Neutrophil (primary cell): ENCODE measurements around the gene LAMA5.

Experiments
- H3K27ac ChIP-seq: fragments of 200-600 bp; sonication (generic); 2 replicates; pipeline ENCODE4 v1.5.1; 2016; ENCODE audit warnings: mild to moderate bottlenecking, moderate library complexity
- H3K27me3 ChIP-seq: fragments of 200-600 bp; sonication (generic); 2 replicates; pipeline ENCODE4 v1.6.0; 2016; ENCODE audit warnings: mild to moderate bottlenecking
- H3K36me3 ChIP-seq: fragments of 200-600 bp; sonication (generic); 2 replicates; pipeline ENCODE4 v1.5.1; 2017
- H3K4me1 ChIP-seq, 2 experiments: fragments of 200-600 bp in 1 of 2; sonication (generic) in 1 of 2; 1 replicate in 1 of 2; 2 replicates in 1 of 2; pipeline versions ENCODE4 v1.5.1 to v1.6.1; 2013 to 2016; ENCODE audit warnings: low read depth in 1 of 2, low read length in 1 of 2, mild to moderate bottlenecking in 1 of 2, moderate library complexity in 1 of 2; ENCODE audit not compliant: control insufficient read depth in 1 of 2, insufficient read depth in 1 of 2
- H3K4me3 ChIP-seq, 2 experiments: fragments of 200-600 bp in 1 of 2; sonication (generic) in 1 of 2; 1 replicate in 1 of 2; 2 replicates in 1 of 2; pipeline ENCODE4 v1.5.1; 2013 to 2016; ENCODE audit warnings: low read depth in 1 of 2, low read length in 1 of 2, mild to moderate bottlenecking in 1 of 2, moderate library complexity in 1 of 2
- H3K9me3 ChIP-seq: fragments of 200-600 bp; sonication (generic); 2 replicates; pipeline ENCODE4 v1.5.1; 2016
- TF ChIP-seq, protein P1 (sequence below): fragments of 200-600 bp; sonication (generic); IDR thresholded peaks from 2 replicates; pipeline ENCODE4 v1.5.1; 2016; ENCODE audit warnings: antibody characterized with exemption

Gene LAMA5

DNA sequence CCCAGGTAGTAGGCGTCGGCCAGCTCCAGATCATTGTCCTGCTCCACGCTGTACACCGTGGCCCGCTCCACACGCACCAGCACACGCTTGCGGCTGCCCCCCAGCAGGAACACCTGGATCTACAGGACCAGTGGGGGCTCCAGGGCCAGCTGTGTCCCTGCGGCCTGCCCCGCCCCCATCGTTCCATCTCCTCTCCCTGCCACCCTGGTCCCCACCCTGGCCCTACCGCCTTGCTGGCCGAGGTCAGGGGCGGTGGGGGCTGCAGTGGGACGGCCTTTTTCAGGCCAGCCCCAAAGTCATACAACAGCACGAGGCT, 54.5 kb downstream of the LAMA5 start:
- Histone ChIP-seq H3K9me3 (no peaks in the 10 kb centered on the region), H3K27ac (no peak overlapping the region), H3K36me3 (peaks cover 23% of the 10 kb centered on the region), H3K4me3 (no peak overlapping the region), H3K4me1 (no peaks in the 10 kb centered on the region), H3K27me3 (no peaks in the 10 kb centered on the region)
- TF ChIP-seq, protein P1, sequence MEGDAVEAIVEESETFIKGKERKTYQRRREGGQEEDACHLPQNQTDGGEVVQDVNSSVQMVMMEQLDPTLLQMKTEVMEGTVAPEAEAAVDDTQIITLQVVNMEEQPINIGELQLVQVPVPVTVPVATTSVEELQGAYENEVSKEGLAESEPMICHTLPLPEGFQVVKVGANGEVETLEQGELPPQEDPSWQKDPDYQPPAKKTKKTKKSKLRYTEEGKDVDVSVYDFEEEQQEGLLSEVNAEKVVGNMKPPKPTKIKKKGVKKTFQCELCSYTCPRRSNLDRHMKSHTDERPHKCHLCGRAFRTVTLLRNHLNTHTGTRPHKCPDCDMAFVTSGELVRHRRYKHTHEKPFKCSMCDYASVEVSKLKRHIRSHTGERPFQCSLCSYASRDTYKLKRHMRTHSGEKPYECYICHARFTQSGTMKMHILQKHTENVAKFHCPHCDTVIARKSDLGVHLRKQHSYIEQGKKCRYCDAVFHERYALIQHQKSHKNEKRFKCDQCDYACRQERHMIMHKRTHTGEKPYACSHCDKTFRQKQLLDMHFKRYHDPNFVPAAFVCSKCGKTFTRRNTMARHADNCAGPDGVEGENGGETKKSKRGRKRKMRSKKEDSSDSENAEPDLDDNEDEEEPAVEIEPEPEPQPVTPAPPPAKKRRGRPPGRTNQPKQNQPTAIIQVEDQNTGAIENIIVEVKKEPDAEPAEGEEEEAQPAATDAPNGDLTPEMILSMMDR: no peak

DNA sequence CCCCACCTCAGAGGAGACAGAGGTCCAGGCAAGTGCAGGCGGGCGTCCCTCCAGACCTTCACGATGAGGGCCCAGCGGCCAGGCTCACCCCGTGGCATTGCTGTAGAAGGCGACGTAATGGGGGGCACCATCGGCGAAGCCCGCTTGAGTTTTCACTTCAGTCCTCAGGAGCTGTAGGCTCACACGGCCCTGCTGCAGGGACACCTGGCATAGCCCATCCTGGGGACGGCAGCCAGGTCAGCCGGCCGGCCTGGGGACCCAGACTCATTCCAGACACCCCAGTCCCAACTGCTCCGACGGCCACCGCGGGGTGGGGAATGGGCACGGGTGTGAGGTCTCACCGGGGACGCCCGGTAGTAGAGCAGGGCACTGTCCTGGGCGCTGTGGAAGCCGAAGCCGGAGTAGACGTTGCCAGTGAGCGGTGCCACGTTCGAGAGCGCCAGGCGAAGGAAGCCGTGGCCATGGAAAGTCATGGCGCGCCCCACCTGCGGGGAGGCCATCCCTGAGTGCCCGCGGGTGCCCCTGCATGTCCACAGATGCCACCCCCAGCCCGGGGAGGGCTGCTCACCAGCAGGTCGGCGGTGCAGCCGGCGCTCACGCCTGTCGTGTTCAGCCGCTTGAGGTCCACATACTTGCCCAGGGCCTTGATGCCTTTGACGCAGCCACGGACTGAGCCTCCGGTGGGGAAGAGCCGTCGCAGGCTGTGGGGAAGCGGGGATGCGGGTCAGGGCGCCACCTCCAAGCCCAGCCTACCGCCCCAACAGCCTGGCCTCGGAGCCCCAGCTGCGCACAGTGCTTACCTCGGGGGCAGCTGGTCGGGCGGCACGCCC, 55.1 kb downstream of the LAMA5 start:
- H3K4me3 ChIP-seq: no peak overlapping the region

DNA sequence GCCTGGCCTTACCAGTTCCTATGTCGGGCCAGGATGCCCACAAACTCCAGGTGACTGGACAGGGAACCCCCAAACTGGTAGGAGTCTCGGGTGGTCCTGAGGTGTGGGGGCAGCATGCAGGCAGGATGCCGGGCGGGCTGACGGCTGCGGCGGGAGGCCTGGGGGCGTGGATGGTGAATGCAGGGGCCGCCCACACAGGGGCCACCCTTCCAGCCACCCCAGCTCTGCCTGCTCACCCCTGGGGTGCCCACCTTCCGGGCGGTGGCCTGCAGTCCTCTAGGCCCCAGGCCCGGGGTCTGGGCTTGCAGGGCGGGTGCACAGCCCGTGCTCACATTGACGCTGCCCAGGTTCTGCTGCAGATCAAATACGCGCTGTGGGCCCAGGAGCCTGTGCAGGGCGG, 56.0 kb downstream of the LAMA5 start:
- no peak overlapping the region for H3K27ac ChIP-seq
- H3K9me3 ChIP-seq: no peaks in the 10 kb centered on the region
- no peak overlapping the region for H3K4me3 ChIP-seq
- TF ChIP-seq, protein P1: no peak
- H3K4me1 ChIP-seq: no peaks in the 10 kb centered on the region
- H3K27me3 ChIP-seq: no peaks in the 10 kb centered on the region
- peaks cover 38% of the 10 kb centered on the region for H3K36me3 ChIP-seq

More for the DNA sequence above, 55.1 kb downstream of the LAMA5 start:
- Histone ChIP-seq H3K4me1 (no peaks in the 10 kb centered on the region), H3K9me3 (no peaks in the 10 kb centered on the region), H3K27ac (no peak overlapping the region), H3K27me3 (no peaks in the 10 kb centered on the region), H3K36me3 (peaks cover 29% of the 10 kb centered on the region)
- TF ChIP-seq, protein P1: no peak

DNA sequence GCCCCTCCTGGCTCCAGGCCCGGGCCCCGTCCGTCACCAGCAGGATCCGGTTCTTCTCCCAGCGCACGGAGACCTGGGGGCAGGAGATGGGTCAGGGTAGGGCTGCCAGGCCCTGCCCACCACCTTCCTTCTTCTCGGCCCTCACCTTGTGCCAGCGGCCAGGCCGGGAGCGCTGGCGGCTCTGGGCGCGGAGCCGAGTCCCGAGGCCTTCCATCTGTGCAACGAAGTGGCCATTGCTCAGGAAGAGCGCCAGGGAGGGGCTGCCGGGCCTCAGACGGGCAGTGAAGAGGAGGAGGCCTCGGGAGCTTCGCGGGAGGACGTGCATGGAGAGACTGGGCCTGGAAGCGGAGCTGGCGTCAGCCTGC, 56.4 kb downstream of the LAMA5 start:
- Histone ChIP-seq H3K36me3 (peaks cover 42% of the 10 kb centered on the region), H3K27me3 (no peaks in the 10 kb centered on the region), H3K4me1 (no peaks in the 10 kb centered on the region), H3K9me3 (no peaks in the 10 kb centered on the region), H3K4me3 (no peak overlapping the region), H3K27ac (no peak overlapping the region)
- TF ChIP-seq, protein P1: no peak

DNA sequence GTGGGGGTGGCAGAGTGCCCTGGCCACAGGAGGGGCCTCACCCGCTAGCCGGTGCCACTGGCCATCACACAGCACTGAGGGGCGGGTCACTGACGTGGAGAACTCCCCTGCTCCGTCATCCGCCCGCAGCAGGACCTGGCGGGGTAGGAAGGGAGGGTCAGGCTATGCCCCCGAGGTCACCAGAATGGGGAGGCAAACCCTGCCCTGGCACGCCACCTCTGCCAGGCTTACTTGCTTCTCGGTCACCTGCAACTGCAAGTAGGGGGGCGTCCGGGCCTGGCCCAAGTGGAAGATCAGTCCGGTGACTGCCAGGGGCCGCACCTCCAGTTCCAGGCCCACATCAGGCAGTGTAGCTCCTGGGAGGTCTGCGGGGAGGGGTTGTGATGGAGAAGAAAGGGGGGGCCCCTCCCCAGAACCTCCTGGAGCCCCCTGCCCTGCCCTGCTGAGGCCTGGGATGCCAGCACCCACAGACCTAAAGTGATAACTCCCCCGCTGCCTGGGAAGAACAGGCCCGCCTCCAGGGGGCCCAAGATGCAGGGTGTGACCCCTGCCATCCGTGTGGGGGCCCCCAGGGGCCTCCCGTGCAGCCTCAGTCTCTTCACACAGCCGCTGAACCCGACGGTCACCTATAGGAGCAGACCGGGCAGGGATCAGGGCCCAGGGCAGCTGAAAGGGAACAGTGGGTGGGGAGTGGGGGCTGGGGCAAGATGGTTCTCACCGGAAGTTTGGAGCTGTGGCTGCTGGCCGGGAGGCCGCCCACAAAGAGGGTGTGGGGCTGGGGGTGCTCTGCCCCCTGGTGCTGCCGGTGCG, 57.0 kb downstream of the LAMA5 start:
- Histone ChIP-seq H3K9me3 (no peaks in the 10 kb centered on the region), H3K27ac (no peak overlapping the region), H3K4me3 (no peak overlapping the region), H3K4me1 (peaks cover 0 to 1% of the 10 kb centered on the region in 2 experiments), H3K36me3 (peaks cover 48% of the 10 kb centered on the region), H3K27me3 (no peaks in the 10 kb centered on the region)
- TF ChIP-seq, protein P1: no peak
